ENCODE data around the gene MTOR. TPM values are rescaled to one million over a fixed set of nuclear protein-coding genes. Genes with fewer than 3 reads are reported as not detected.
A peak's percentile ranks its signal among the peaks of the same experiment; 100 is the strongest.

Gene MTOR
- total and polyA plus RNA-seq, 10 of the 15 experiments (the other 5 are each of a cell fraction or from before 2014, with no cell fraction given) = 6.6 to 41.8 (median 29.8) TPM

GRCh38 chr1:11099310-11100148 is 162.8 kb downstream of the MTOR start, which contains the start of gene EXOSC10 (continued):
- TF ChIP-seq MXI1 (IDR thresholded peaks at IDR 0.05; ENCODE audit: low read depth, low read length) = no peak
- TF ChIP-seq RELB (IDR thresholded peaks at IDR 0.05; ENCODE audit: low read depth) = peak; percentile 86
- TF ChIP-seq YY1 (IDR thresholded peaks at IDR 0.05; ENCODE audit: low read depth, low read length) = peak; percentile 97
- TF ChIP-seq BRCA1 (IDR thresholded peaks at IDR 0.05; ENCODE audit: low read depth, low read length) = peak; percentile 72
- peak; percentile 87 for TF ChIP-seq POLR2A (IDR thresholded peaks at IDR 0.05; ENCODE audit: low read depth, low read length)
- TF ChIP-seq HCFC1 (IDR thresholded peaks at IDR 0.05; ENCODE audit: low read length) = peak; percentile 44
- peak; percentile 82 for TF ChIP-seq POLR2AphosphoS5 (IDR thresholded peaks at IDR 0.05; ENCODE audit: low read length)
- TF ChIP-seq IKZF1 (conservative IDR thresholded peaks at IDR 0.05) = peak; percentile 88
- TF ChIP-seq ZBTB40 (IDR thresholded peaks at IDR 0.05; ENCODE audit: borderline replicate concordance) = no peak
- no peak for TF ChIP-seq BCLAF1 (IDR thresholded peaks at IDR 0.05)
- no peak for TF ChIP-seq CBX5 (IDR thresholded peaks at IDR 0.05; ENCODE audit: low read depth)
- peak; percentile 72; the same call in 1 of the 2 replicates for TF ChIP-seq RB1 (IDR thresholded peaks at IDR 0.05; ENCODE audit: borderline replicate concordance)
- TF ChIP-seq PML (IDR thresholded peaks at IDR 0.05; ENCODE audit: low read length) = peak; percentile 53; the same call in 1 of the 2 replicates
- TF ChIP-seq EGR1 (IDR thresholded peaks at IDR 0.05; ENCODE audit: borderline replicate concordance in 1 of 2, low read depth in 2 of 2, low read length in 2 of 2) = no peak
- TF ChIP-seq CHD2 (IDR thresholded peaks at IDR 0.05; ENCODE audit: borderline replicate concordance, low read depth, low read length) = peak; percentile 98
- TF ChIP-seq TCF12 (IDR thresholded peaks at IDR 0.05; ENCODE audit: low read depth, low read length) = 0 out of 2 replicates have a peak, but pooled peaks have one; percentile 20
- TF ChIP-seq EZH2 (IDR thresholded peaks at IDR 0.05; ENCODE audit: borderline replicate concordance, control insufficient read depth, low read depth, low read length) = no peak
- no peak for TF ChIP-seq CTCF (IDR thresholded peaks at IDR 0.05 in 2 of 3, conservative IDR thresholded peaks at IDR 0.05 in 1 of 3; ENCODE audit: control insufficient read depth in 2 of 3, extremely low read depth in 1 of 3, insufficient read depth in 1 of 3, low read depth in 3 of 3, low read length in 3 of 3)
- no peak for TF ChIP-seq WRNIP1 (IDR thresholded peaks at IDR 0.05; ENCODE audit: borderline replicate concordance, low read depth, low read length)
